Fibroblast of villous mesenchyme (primary cell): ENCODE results near the gene BROX. TPM values are rescaled to one million over a fixed set of nuclear protein-coding genes. Genes with fewer than 3 reads are reported as not detected.
A peak's percentile ranks its signal among the peaks of the same experiment; 100 is the strongest.

Source experiments
- DNase-seq: peaks from one replicate; pipeline ENCODE4 v3.0.0-alpha.2; 2010; ENCODE audit warnings: low read depth
- H3K4me3 ChIP-seq: 2 replicates; pipeline ENCODE4 v1.5.1; 2011; ENCODE audit warnings: low read depth, mild to moderate bottlenecking, low read length
- total RNA-seq: library from RNA; depleted of rRNA; stranded (reverse); fragments of >200 nt; gene quantifications from 2 replicates; pipeline ENCODE4 v1.2.3, GENCODE V29; 2012
- TF ChIP-seq, protein P1 (sequence below): IDR thresholded peaks from 2 replicates; pipeline ENCODE4 v1.5.1; 2012; ENCODE audit warnings: low read depth, mild to moderate bottlenecking, low read length; ENCODE audit not compliant: insufficient read depth

BROX gene
- total RNA-seq, 1 donor = 92.0 TPM

DNA sequence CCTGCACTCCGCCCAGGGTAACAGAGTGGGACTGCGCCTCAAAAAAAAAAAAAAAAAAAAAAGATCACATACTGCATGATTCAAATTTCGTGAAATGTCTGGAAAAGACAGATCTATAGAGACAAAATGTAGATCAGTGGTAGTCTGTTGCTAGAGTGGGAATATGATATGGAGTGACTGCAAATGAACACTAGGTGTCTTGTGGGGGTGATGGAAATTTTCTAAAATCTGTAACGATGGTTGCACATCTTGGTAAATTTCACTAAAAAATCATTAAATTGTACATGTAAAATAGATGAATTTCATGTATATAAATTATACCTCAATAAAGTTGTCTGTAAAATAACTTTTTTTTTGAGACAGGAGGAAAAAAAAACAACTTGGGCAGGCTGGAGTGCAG lies 5.5 kb upstream of the BROX start:
- no peak for DNase-seq
- H3K4me3 ChIP-seq = no peak overlapping the region
- TF ChIP-seq, protein P1, sequence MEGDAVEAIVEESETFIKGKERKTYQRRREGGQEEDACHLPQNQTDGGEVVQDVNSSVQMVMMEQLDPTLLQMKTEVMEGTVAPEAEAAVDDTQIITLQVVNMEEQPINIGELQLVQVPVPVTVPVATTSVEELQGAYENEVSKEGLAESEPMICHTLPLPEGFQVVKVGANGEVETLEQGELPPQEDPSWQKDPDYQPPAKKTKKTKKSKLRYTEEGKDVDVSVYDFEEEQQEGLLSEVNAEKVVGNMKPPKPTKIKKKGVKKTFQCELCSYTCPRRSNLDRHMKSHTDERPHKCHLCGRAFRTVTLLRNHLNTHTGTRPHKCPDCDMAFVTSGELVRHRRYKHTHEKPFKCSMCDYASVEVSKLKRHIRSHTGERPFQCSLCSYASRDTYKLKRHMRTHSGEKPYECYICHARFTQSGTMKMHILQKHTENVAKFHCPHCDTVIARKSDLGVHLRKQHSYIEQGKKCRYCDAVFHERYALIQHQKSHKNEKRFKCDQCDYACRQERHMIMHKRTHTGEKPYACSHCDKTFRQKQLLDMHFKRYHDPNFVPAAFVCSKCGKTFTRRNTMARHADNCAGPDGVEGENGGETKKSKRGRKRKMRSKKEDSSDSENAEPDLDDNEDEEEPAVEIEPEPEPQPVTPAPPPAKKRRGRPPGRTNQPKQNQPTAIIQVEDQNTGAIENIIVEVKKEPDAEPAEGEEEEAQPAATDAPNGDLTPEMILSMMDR = no peak

DNA sequence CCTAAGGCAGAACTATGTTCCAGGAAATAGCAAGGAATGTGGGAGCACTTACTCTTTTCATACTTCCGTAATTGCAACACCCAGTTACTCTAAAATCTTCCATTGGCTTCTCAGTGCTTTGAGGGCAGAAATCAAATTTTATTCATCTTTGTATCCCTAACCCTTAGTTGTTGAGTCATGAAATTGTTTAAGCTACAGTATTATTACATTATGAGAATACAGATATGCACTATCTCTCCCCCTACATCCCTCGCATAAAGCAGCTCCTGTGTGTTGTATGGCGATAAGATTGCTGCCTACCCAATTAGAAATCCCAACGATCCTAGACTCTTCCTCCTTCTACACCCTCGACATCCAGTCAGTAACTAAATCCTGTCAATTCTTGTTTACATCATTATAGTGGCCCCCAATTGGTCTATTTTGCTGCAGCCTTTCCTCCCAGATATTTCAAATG lies 2.6 kb upstream of the BROX start:
- DNase-seq = peak; percentile 31
- no peak overlapping the region for H3K4me3 ChIP-seq
- TF ChIP-seq, protein P1 = no peak

GRCh38 chr1:222711319-222712252 lies 778 bp upstream of the BROX start:
- DNase-seq = peak; percentile 75

GRCh38 chr1:222713091-222713961 lies 962 bp downstream of the BROX start:
- TF ChIP-seq, protein P1 = no peak
- peak overlapping the region; percentile 96 for H3K4me3 ChIP-seq
- peak; percentile 96 for DNase-seq

More at GRCh38 chr1:222711319-222712252, 778 bp upstream of the BROX start:
- peak overlapping the region; percentile 96 for H3K4me3 ChIP-seq
- TF ChIP-seq, protein P1 = no peak

DNA sequence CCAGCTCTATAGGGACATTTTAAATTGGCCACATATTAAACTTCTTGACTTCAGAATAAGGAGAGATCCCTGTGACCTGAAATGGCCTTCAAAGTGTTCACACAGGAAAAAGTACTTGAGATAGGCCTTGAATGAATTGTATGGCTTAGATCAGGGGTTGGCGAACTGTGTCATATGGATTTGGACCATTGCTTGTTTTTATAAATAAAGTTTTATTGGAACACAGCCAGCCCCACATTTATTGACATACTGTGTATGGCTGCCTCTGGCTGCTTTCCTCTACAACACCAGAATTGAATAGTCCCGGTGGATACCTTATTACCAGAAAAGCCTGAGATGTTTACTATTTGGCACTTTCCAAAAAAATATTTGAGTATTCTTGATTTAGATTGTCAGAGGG lies 4.0 kb downstream of the BROX start:
- TF ChIP-seq, protein P1 = no peak
- H3K4me3 ChIP-seq = no peak overlapping the region
- no peak for DNase-seq

DNA sequence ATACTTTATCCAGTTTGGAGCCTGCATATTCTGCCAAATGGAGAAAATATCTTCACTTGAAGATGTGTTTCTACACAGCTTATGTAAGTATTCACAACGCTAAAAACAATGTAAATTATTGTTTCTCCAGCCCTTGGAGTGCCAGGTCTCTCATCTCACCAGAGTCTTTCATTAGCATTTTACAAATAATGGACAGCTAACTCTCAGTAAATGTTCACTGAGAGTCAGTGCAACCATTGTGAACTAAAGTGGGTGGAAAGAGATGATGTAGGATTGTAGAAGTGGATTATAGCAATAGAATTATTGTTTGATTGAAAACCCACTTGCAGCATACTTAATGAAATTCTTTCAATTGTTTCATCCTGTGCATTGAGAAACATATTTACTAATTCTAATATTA lies 16.4 kb downstream of the BROX start:
- DNase-seq = no peak
- TF ChIP-seq, protein P1 = no peak
- H3K4me3 ChIP-seq = no peak overlapping the region
